Erythroblast (primary cell): ENCODE results near the gene SMAD6.

Experiments
- DNase-seq, 2 experiments: peaks; one replicate each; lab custom pipeline; 2025; lab: John Stamatoyannopoulos, UW
- GATA1 ChIP-seq: IDR thresholded peaks from 2 replicates; pipeline ENCODE4 v1.6.1; 2011; ENCODE audit warnings: low read depth, mild to moderate bottlenecking, control low read depth, low read length, moderate library complexity
- POLR2A ChIP-seq: IDR thresholded peaks from 2 replicates; pipeline ENCODE4 v1.6.1; 2011; ENCODE audit warnings: mild to moderate bottlenecking, low read length

SMAD6 gene

GRCh38 chr15:66724732-66725463 is 22.9 kb downstream of the SMAD6 start:
- TF ChIP-seq GATA1, result no peak
- TF ChIP-seq POLR2A, result no peak
- no peak for DNase-seq

GRCh38 chr15:66725464-66725785 is 23.4 kb downstream of the SMAD6 start:
- DNase-seq, result no peak
- no peak for TF ChIP-seq GATA1
- no peak for TF ChIP-seq POLR2A

- no peak for DNase-seq
- TF ChIP-seq GATA1, result no peak
These were observed 24.4 kb downstream of the SMAD6 start for GRCh38 chr15:66726386-66726785.

- TF ChIP-seq POLR2A, result no peak
- no peak for TF ChIP-seq GATA1
- DNase-seq, result no peak
These were observed 27.4 kb downstream of the SMAD6 start for GRCh38 chr15:66729331-66729951.

- DNase-seq, result peak in 1 of 2 experiments; percentile 23
- no peak for TF ChIP-seq POLR2A
- no peak for TF ChIP-seq GATA1
These were observed 28.4 kb downstream of the SMAD6 start for GRCh38 chr15:66730168-66731021.

GRCh38 chr15:66733976-66734375 is 31.9 kb downstream of the SMAD6 start:
- no peak for DNase-seq
- TF ChIP-seq POLR2A, result no peak
- no peak for TF ChIP-seq GATA1

GRCh38 chr15:66734961-66735908 is 33.2 kb downstream of the SMAD6 start:
- TF ChIP-seq GATA1, result no peak
- TF ChIP-seq POLR2A, result no peak
- DNase-seq, result no peak

- no peak for DNase-seq
- no peak for TF ChIP-seq GATA1
- no peak for TF ChIP-seq POLR2A
These were observed 33.9 kb downstream of the SMAD6 start for GRCh38 chr15:66735909-66736305.

- DNase-seq, result no peak
- TF ChIP-seq POLR2A (no peak), GATA1 (no peak)
These were observed 35.4 kb downstream of the SMAD6 start for GRCh38 chr15:66737243-66738010.

GRCh38 chr15:66738116-66738515 is 36.1 kb downstream of the SMAD6 start:
- TF ChIP-seq GATA1 (no peak), POLR2A (no peak)
- DNase-seq, result no peak

GRCh38 chr15:66738595-66738994 is 36.6 kb downstream of the SMAD6 start:
- no peak for DNase-seq
- no peak for TF ChIP-seq GATA1
- TF ChIP-seq POLR2A, result no peak

GRCh38 chr15:66739287-66739686 is 37.3 kb downstream of the SMAD6 start:
- no peak for DNase-seq
- TF ChIP-seq POLR2A (no peak), GATA1 (no peak)
